DOHH2 (cell line): ENCODE measurements around the gene ALK.

Experiments
- EZH2phosphoT487 ChIP-seq: fragments of 200-600 bp; sonication (generic); IDR thresholded peaks from 2 replicates; pipeline ENCODE4 v1.6.1; 2017; ENCODE audit warnings: borderline replicate concordance, mild to moderate bottlenecking, antibody characterized with exemption, low read length, moderate library complexity, mixed read lengths
- TF ChIP-seq, protein P1 (sequence below): fragments of 200-600 bp; sonication (generic); IDR thresholded peaks from one replicate; pipeline ENCODE4 v1.5.1; 2014; ENCODE audit warnings: antibody characterized with exemption, mild to moderate bottlenecking, low read depth, low read length; ENCODE audit not compliant: poor library complexity, severe bottlenecking

GRCh38 chr2:29601872-29602271 is 319.5 kb downstream of the ALK start:
- TF ChIP-seq, protein P1, sequence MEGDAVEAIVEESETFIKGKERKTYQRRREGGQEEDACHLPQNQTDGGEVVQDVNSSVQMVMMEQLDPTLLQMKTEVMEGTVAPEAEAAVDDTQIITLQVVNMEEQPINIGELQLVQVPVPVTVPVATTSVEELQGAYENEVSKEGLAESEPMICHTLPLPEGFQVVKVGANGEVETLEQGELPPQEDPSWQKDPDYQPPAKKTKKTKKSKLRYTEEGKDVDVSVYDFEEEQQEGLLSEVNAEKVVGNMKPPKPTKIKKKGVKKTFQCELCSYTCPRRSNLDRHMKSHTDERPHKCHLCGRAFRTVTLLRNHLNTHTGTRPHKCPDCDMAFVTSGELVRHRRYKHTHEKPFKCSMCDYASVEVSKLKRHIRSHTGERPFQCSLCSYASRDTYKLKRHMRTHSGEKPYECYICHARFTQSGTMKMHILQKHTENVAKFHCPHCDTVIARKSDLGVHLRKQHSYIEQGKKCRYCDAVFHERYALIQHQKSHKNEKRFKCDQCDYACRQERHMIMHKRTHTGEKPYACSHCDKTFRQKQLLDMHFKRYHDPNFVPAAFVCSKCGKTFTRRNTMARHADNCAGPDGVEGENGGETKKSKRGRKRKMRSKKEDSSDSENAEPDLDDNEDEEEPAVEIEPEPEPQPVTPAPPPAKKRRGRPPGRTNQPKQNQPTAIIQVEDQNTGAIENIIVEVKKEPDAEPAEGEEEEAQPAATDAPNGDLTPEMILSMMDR, result no peak
- TF ChIP-seq EZH2phosphoT487, result no peak
